Ovary (tissue), 9 donors: Measurements from ENCODE around the gene INSR. TPM values are rescaled to one million over a fixed set of nuclear protein-coding genes. Genes with fewer than 3 reads are reported as not detected.

Source experiments
- DNase-seq, 5 donors: peaks; one replicate each; pipeline ENCODE4 v3.0.0-alpha.2; 2019 to 2020
- H3K27ac ChIP-seq, 2 donors: fragments of 200-600 bp; one replicate each; pipeline versions ENCODE4 v1.5.1 to v1.8.0; 2019 to 2022
- H3K27me3 ChIP-seq: fragments of 200-600 bp; one replicate; pipeline ENCODE4 v1.8.0; 2022
- H3K36me3 ChIP-seq: fragments of 200-600 bp; sonication (generic); one replicate; pipeline ENCODE4 v1.5.1; 2019
- H3K4me1 ChIP-seq: one replicate; pipeline ENCODE4 v1.8.1; 2013; ENCODE audit warnings: mild to moderate bottlenecking, moderate library complexity; ENCODE audit not compliant: insufficient read depth
- H3K4me3 ChIP-seq: fragments of 200-600 bp; sonication (generic); one replicate; pipeline ENCODE4 v1.5.1; 2017
- H3K9me3 ChIP-seq, 2 donors: fragments of 200-600 bp in 1 of 2; sonication (generic) in 1 of 2; one replicate each; pipeline versions ENCODE4 v1.5.1 to v1.8.1; 2013 to 2019; ENCODE audit warnings: mild to moderate bottlenecking in 1 of 2, moderate library complexity in 1 of 2
- EP300 ChIP-seq: sonication (generic); formaldehyde crosslinking; IDR thresholded peaks from one replicate; pipeline ENCODE4 v1.6.1; 2017; ENCODE audit warnings: antibody characterized with exemption
- POLR2A ChIP-seq: fragments of 450-650 bp; IDR thresholded peaks from one replicate; pipeline ENCODE4 v1.6.1; 2017; ENCODE audit warnings: antibody characterized with exemption, mild to moderate bottlenecking, moderate library complexity
- WGBS, 3 donors: extraction: QIAGEN DNeasy Blood & Tissue Kit in 1 of 3; methylation state at CpG; one replicate each; pipeline versions ENCODE4 v1.1.5 to v1.1.7; 2013 to 2017; 5-methylcytosine and 5-hydroxymethylcytosine counted together
- intact Hi-C, 4 donors: fragments of 100-400 bp; cut with DNase I; formaldehyde crosslinking; loops; one replicate each; pipeline versions ENCODE4 v1.11.0 to v1.15.1; 2022 to 2023
- polyA plus RNA-seq, 2 donors: library from polyadenylated mRNA; stranded (reverse); fragments of 200-250 nt in 1 of 2; fragments of 350-450 nt in 1 of 2; fragmentation: Illumina TruSeq in 1 of 2; extraction: RNeasy Lipid Tissue Mini Kit (QIAGEN cat#74804) in 1 of 2; gene quantifications; one replicate each; pipeline ENCODE4 v1.2.3, GENCODE V29; 2013 to 2014
- total RNA-seq, 7 donors: library from RNA; depleted of rRNA in 2 of 7; stranded (reverse); fragments of >200 nt in 2 of 7; fragmentation: NEBNext Ultra II Directional in 3 of 7; extraction: Animal tissue kit (Norgen Biotek cat#: 25700) in 3 of 7; gene quantifications; one replicate each; pipeline versions ENCODE4 v1.1.0 to v1.2.4, GENCODE V29; 2016 to 2023
- TF ChIP-seq, protein P1 (sequence below), 3 donors: fragments of 450-650 bp in 2 of 3; fragments of 200-600 bp in 1 of 3; IDR thresholded peaks; one replicate each; pipeline versions ENCODE4 v1.5.1 to v1.8.0; 2016 to 2022; ENCODE audit warnings: antibody characterized with exemption in 3 of 3, mild to moderate bottlenecking in 1 of 3
- donor health status: DM: no; HTN: no; CAD: no; lungs with moderate emphysema.
- donor health status: DM: no; HTN: no; CAD: no.
- donor health status: Bipolar disorder and iron deficiency.
- donor health status: DM: yes; HTN: yes; CAD: no.
- donor health status: DM: no; HTN: no; CAD: no.
- donor health status: DM: yes; HTN: yes; CAD: no.

INSR gene
- total and polyA plus RNA-seq, 9 donors = 30.2 to 203 (median 93.3) TPM

DNA sequence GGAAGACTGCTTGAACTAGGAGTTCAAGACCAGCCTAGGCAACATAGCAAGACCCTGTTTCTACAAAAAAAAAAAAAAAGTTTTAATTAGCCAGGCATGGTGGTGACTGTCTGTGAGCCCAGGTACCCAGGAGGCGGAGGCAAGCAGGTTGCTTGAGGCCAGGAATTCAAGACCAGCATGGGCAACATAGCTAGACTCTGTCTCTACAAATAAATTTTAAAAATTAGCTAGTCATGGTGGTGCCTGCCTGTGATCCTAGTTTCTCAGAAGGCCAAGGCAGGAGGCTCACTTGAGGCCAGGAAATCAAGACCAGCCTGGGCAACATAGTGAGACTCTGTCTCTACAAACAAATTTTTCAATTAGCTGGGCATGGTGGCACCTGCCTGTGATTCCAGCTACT, 6.1 kb downstream of the INSR start:
- TF ChIP-seq EP300 = no peak
- TF ChIP-seq, protein P1, sequence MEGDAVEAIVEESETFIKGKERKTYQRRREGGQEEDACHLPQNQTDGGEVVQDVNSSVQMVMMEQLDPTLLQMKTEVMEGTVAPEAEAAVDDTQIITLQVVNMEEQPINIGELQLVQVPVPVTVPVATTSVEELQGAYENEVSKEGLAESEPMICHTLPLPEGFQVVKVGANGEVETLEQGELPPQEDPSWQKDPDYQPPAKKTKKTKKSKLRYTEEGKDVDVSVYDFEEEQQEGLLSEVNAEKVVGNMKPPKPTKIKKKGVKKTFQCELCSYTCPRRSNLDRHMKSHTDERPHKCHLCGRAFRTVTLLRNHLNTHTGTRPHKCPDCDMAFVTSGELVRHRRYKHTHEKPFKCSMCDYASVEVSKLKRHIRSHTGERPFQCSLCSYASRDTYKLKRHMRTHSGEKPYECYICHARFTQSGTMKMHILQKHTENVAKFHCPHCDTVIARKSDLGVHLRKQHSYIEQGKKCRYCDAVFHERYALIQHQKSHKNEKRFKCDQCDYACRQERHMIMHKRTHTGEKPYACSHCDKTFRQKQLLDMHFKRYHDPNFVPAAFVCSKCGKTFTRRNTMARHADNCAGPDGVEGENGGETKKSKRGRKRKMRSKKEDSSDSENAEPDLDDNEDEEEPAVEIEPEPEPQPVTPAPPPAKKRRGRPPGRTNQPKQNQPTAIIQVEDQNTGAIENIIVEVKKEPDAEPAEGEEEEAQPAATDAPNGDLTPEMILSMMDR (IDR thresholded peaks at IDR 0.05) = no peak
- TF ChIP-seq POLR2A = no peak
- no peak overlapping the region for H3K4me3 ChIP-seq
- intact Hi-C loops = no loop called here
- no peaks in the 10 kb centered on the region for H3K27me3 ChIP-seq
- H3K4me1 ChIP-seq = peaks cover 14% of the 10 kb centered on the region
- no peak for DNase-seq
- H3K27ac ChIP-seq = peak overlapping the region in 1 of 2 donors; percentile 53
- 90 to 100% (median 93%) methylated on average over 1 of the region's 1 CpG for WGBS, 3 donors
- H3K9me3 ChIP-seq = no peaks in the 10 kb centered on the region
- no peaks in the 10 kb centered on the region for H3K36me3 ChIP-seq

DNA sequence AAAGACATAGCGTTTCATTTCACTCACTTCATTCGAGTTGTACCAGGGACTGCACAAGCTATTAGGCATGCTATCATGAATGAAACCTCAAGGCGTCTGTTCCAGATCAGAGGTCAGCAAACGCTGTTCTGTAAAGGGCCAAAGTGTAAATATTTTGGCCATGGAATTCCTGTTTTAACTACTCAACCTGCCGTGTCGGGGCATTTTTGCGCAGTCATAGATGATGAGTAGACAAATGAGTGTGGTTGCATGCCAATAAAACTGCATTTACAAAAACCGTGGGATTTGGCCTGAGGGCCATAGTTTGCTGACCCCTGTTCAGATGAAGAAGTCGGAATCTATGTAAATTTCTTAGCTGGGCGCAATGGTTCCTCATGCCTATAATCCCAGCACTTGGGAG, 6.5 kb downstream of the INSR start:
- DNase-seq = no peak
- H3K27ac ChIP-seq = peak overlapping the region in 1 of 2 donors; percentile 53
- intact Hi-C loops = no loop called here
- no peaks in the 10 kb centered on the region for H3K27me3 ChIP-seq
- no peaks in the 10 kb centered on the region for H3K36me3 ChIP-seq
- H3K4me3 ChIP-seq = no peak overlapping the region
- 17 to 34% (median 33%) methylated on average over 10 of the region's 10 CpGs for WGBS, 3 donors
- H3K9me3 ChIP-seq = no peaks in the 10 kb centered on the region
- TF ChIP-seq EP300 = no peak
- TF ChIP-seq POLR2A = no peak
- TF ChIP-seq, protein P1 (IDR thresholded peaks at IDR 0.05) = no peak
- peaks cover 14% of the 10 kb centered on the region for H3K4me1 ChIP-seq

DNA sequence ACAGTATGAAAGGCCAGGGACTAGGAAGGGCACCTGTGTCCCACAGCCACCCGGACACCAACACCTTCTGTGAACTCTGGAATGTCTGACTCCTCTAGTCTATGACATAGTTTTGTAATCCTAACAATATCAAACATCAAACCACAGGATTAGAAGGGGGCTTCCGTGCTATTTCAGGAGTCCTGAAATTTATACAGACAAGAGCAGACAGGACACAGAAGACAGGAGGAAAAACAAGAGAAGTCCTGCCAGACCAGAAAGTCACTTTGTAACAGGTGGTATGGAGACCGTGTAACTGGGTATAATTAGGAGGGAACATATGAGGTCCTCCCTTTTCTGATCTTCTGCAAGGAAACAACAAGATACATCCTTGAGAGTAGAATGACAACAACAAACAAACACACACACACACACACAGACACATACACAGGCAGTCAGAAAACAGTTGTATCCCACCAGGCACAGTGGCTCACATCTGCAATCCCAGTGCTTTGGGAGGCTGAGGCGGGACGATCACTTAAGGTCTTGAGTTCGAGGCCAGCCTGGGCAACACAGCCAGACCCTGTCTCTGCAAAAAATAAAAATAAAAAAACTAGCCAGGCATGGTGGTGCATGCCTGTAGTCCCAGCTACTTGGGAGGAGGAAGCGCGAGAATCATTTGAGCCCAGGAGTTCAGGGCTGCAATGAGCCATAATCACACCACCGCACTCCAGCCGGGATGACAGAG, 13.1 kb downstream of the INSR start:
- 76 to 82% (median 80%) methylated on average over 10 of the region's 10 CpGs for WGBS, 3 donors
- Histone ChIP-seq H3K4me3 (no peak overlapping the region), H3K36me3 (no peaks in the 10 kb centered on the region), H3K27me3 (no peaks in the 10 kb centered on the region), H3K4me1 (no peaks in the 10 kb centered on the region), H3K27ac (no peak overlapping the region), H3K9me3 (no peaks in the 10 kb centered on the region)
- no peak for DNase-seq
- intact Hi-C loops = no loop called here
- TF ChIP-seq, protein P1 (IDR thresholded peaks at IDR 0.05) = no peak
- no peak for TF ChIP-seq EP300
- no peak for TF ChIP-seq POLR2A

DNA sequence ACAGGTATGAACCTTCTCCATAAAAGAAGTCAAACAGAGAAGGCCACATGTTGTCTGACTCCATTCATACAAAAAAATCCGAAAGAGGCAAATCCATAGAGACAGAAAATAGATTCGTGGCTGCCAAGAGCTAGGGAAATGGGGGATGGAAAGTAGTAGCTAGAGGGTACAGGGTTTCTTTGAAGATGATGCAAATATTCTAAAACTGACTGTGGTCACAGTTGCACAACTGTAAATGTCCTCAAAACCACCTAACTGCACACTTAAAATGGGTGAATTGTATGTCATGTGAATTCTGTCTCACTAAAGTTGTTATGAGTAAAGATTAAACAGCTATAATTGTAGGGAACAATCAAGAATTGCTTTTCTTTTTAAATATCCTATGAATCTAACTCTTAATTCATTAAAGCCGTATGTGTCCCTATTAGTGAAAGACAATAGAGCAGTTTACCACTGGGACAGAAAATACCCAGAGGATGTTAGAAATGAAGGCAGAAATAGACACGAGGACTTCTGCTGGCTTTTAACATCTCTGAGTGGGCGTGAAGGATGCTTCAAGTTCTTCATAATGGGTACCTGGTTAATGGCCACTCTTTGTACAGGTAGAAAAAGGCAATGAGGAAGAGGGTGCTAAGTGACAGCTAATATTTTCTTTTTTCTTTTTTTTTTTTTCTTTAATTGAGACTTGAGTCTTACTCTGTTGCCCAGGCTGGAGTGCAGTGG, 21.2 kb downstream of the INSR start:
- TF ChIP-seq, protein P1 (IDR thresholded peaks at IDR 0.05) = no peak
- TF ChIP-seq POLR2A (no peak), EP300 (no peak)
- no peak for DNase-seq
- intact Hi-C loops = no loop called here
- Histone ChIP-seq H3K4me1 (peaks cover 6% of the 10 kb centered on the region), H3K27ac (no peak overlapping the region), H3K4me3 (no peak overlapping the region), H3K9me3 (no peaks in the 10 kb centered on the region), H3K36me3 (no peaks in the 10 kb centered on the region), H3K27me3 (no peaks in the 10 kb centered on the region)
- 74 to 78% (median 78%) methylated on average over 5 of the region's 5 CpGs for WGBS, 3 donors
